COLO829 (cell line): ENCODE data around the gene NR4A1.

Experiments used
- DNase-seq: peaks from one replicate; pipeline ENCODE4 v3.0.0; 2012; ENCODE audit warnings: low spot score

Gene NR4A1

GRCh38 chr12:52050758-52051541 lies at the start of gene NR4A1:
NR4A1 (plus strand) TSS chr12:52051442; CDS start chr12:52054329, 2,887 bp downstream.
- DNase-seq, result peak; percentile 96

DNA sequence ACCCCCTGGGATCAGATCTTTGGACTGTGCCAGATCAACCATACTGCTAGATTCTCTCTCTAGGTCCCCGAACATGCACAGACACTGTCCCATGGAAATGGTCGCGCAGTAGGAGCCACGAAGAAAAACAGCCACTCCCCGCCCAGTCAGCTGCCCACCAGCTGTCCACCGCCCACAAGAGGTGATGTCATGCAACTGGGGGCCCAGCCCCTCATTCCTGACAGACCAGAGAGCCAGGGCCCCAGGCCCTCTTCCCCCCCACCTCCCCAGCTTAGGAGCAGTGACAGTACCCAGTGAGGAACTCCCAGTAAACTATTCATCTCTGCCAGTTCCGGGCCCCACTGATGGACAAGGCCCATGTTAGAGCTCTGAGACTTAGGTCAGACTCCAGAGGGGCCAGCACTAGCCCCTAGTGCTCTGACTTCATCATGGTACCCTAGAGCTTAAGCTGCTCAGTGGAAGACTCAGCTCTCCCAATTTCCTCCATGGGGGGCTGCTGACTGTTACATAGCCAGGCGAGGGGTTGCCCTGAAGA lies 48.2 kb upstream of the NR4A1 start:
- no peak for DNase-seq

GRCh38 chr12:52003591-52003990 lies 47.7 kb upstream of the NR4A1 start:
- no peak for DNase-seq

- DNase-seq, result peak; percentile 66
Measured at GRCh38 chr12:52004042-52004648, 47.1 kb upstream of the NR4A1 start.

- no peak for DNase-seq
Measured at GRCh38 chr12:52005218-52005902, 45.9 kb upstream of the NR4A1 start.

DNA sequence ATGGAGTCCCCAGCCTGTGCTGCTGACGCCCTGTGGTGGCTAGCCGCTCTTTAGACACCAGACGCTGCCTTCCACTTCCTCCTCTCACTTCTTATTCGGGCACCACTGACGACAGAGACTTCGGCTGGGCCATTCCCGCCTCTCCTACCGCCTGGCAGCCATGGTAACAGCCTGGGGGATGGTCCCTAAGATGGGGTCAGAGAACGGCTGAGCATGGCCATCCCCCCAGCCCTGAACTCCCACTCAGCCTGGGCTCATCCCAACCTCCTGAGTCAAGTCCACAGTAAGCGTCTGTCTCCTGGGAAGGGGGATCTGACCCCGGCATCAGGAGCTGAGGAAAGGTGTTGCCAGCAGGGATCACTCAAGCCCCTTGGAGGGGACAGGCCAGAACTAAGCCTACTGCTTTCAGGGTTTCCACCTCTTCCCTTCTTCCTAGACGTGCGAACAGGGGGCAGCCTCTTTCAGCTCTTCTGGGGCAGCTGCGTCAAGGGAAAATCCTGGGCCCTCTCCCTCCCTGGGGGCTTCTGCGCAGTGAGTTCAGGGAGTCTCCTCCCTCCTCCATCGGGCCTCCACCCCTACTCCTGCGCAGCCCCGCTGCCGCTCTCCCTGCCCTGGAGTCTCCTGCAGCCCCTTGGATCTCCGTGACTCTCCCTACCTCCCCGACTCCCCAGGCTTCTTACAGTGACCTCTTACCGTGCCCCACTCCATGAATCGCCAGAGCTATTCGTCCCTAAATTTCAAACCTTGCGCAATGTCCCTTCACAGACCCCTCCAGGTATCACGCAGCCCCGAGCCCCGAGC lies 45.1 kb upstream of the NR4A1 start:
- no peak for DNase-seq

GRCh38 chr12:52006726-52007157 lies 44.5 kb upstream of the NR4A1 start, which contains the start of gene TAMALIN:
TAMALIN (plus strand) TSS chr12:52006946; CDS start chr12:52007020, 74 bp downstream.
- peak; percentile 76 for DNase-seq

- no peak for DNase-seq
Measured at GRCh38 chr12:52007158-52007921, 43.9 kb upstream of the NR4A1 start.

DNA sequence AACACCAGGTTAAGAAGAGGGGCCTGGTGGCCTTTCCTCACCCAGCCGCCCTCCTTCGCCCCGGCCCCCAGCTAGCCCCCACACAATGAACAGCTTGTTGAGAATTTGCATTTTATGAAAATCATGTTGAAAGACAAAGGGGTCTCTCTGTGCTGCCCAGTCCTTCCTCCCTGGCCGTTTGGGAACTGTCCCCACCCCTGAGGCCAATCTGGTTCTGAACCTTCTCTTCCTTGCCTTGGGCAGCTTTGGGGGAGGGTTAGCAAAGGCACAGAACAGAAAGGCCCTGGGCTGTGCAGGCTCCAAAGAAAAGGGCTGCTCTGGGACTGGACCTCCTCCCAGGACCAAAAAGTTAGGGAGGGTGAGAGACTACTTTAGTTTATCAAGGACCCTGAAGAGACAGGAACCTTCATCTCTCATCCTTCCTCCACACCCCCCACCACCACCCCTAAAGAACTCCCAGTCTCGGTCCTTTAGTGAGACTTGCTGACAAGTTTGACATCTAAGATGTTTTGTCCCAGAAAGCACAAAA lies 43.2 kb upstream of the NR4A1 start:
- DNase-seq, result no peak

DNA sequence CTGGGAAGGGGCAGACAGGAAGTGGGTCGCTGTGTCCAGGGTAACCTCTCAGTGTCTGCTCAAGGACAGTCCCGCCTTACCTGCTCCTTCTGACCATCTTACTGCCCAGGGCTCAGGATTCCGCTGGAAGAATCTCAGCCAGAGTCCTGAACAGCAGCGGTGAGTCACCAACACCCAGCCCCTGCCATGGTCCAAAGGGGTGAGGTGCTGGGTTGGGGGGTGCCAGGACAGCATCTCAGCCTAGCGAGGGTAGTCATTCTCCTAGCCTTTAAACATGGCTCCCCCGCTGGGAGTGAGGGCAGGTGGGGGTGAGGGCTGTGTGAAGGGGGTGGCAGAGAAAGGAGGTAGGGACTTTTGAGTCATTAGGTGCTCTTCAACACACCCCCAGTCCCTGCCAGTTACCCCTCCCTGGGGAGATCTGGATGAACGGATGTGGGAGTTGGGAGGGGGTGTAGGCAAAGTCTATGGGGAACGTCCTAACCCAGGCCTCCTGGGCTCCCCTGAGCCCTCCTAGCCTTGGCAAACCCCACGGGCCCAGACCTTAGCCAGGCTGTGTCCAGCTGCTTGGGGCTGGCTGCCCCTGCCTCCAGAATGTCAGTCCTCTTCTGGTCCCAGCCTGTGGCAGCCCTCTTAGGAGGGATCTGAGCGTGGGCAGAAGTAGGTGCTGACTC lies 42.0 kb upstream of the NR4A1 start:
- no peak for DNase-seq

DNA sequence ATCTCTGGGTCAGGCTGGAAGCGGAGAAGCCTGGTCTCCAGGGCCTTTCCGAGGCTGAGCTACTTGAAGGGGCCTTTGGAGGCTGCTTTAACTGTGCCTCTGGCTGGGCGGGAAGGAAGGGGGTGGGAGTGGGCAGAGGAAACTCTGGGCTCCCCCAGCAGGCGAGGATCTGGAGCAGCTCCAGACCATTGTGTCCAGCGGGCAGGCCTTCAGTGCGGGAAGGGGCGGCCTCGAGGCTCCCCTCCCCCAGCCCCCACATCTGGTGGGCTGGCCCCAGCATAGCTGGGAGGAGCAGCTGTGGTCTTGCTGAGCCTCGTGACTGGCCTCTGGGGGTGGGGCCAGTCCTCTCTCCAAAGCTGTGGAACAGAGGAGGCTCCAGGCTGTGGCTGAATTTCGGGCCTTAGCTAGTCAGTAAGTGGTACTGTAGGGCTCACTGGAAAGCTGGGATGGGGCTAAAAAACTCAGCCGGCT lies 41.1 kb upstream of the NR4A1 start:
- DNase-seq, result peak; percentile 82

DNA sequence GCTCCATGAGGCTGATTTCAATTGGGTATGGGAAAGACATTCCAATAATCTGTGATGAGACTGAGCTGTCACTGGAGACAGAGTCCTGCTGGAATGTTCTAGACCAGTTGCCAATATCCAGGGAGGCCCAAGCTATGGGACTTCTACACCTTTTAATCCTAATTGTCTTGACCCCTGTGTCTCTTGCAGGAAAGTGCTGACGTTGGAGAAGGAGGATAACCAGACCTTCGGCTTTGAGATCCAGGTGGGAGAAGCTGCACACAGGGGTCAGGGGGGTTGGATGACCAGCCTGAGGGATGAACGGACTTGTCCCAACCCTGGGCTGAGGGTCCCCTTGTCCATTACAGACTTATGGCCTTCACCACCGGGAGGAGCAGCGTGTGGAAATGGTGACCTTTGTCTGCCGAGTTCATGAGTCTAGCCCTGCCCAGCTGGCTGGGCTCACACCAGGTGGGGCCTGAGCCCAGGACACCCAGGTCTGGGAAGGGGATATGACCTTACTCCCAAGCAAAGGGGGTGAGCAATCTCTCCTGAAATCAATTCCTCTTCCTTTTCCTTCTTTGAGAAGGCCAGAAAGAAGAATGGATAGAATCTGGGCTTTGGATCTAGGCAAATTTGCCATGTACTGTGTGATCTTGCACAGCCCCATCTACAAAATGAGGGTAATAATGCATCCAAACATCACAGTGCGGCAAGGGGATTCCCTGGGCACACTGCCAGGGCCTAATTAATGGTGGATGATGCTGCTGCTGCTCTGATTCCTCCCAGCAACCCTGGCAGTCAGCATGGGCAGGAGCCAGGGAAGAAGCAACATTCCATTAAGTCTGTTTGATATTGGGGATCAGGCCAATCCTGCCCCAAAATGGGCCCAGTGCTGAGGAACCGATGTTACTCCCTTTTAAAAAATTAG lies 40.3 kb upstream of the NR4A1 start:
- no peak for DNase-seq

- DNase-seq, result no peak
Measured at GRCh38 chr12:52011602-52012214, 39.5 kb upstream of the NR4A1 start.

GRCh38 chr12:52013626-52014310 lies 37.5 kb upstream of the NR4A1 start:
- DNase-seq, result no peak

DNA sequence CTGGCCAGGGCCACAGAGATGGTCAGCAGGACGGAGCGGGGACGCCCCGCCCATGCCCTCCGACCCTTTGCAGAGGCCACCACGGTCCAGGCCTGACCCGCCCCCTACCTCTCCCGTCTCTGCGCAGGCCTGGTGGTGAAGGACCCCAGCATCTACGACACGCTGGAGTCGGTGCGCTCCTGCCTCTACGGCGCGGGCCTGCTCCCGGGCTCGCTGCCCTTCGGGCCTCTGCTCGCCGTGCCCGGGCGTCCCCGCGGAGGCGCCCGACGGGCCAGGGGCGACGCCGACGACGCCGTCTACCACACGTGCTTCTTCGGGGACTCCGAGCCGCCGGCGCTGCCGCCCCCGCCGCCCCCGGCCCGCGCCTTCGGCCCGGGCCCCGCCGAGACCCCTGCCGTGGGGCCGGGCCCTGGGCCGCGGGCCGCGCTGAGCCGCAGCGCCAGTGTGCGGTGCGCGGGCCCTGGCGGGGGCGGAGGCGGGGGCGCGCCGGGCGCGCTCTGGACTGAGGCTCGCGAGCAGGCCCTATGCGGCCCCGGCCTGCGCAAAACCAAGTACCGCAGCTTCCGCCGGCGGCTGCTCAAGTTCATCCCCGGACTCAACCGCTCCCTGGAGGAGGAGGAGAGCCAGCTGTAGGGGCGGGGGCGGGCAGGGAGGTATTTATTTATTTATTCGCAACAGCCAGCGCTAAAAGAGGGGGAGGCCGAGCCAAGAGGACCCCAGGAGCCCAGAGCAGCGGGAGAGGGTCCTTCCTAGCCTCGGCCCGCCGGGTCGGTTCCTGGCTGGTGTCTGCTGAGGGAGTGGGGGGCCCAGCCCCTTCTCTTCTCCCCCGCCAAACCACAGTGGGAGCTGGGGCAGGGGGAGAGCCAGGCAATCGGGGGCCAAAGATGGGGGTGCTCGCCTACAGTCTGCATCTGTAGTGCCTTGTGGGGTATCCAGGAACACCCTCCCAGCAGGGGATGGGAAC lies 36.4 kb upstream of the NR4A1 start:
- no peak for DNase-seq

DNA sequence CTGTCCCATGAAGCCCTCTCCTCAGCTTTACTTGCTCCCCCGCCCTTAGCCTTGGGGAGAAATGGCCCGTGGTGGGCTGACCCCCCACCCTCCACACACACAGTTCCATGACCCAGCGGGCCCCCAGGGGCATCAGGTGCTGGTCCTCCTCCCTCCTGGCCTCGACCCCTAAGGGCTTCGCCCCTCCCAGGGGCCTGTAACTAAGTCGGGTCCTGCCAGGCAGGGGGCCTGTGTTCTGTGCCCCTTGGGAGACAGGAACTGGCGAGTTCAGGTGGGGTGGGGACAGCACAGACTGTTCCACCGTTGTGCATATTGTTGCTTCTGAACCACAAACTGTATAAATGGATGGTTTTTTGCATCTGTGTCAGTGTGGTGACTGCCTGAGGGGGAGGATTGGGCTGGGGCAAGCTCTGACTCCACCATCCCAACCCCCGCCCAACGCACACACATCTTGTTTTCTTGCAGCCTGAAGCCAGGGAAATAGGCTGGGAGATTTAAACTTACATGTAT lies 35.7 kb upstream of the NR4A1 start:
- no peak for DNase-seq
